Osteocyte (in vitro differentiated cells): Measurements from ENCODE around the gene HES7. TPM values are rescaled to one million over a fixed set of nuclear protein-coding genes. Genes with fewer than 3 reads are reported as not detected.

Experiments used
- DNase-seq: peaks from one replicate; pipeline ENCODE4 v3.0.0; 2021; ENCODE audit warnings: mixed read lengths; ENCODE audit not compliant: unreplicated experiment; ENCODE audit errors: extremely low spot score
- H3K27ac Mint-ChIP-seq: one replicate; pipeline ENCODE4 v1.8.0; 2021; ENCODE audit warnings: mild to moderate bottlenecking, mixed read lengths; ENCODE audit not compliant: unreplicated experiment
- H3K27me3 Mint-ChIP-seq: one replicate; pipeline ENCODE4 v1.8.0; 2021; ENCODE audit warnings: mixed read lengths; ENCODE audit not compliant: unreplicated experiment
- H3K36me3 Mint-ChIP-seq: one replicate; pipeline ENCODE4 v1.8.0; 2021; ENCODE audit warnings: mixed read lengths; ENCODE audit not compliant: unreplicated experiment
- H3K4me1 Mint-ChIP-seq: one replicate; pipeline ENCODE4 v1.8.0; 2021; ENCODE audit warnings: mixed read lengths; ENCODE audit not compliant: unreplicated experiment
- H3K4me3 Mint-ChIP-seq: one replicate; pipeline ENCODE4 v1.8.0; 2021; ENCODE audit warnings: mild to moderate bottlenecking, moderate library complexity, mixed read lengths; ENCODE audit not compliant: unreplicated experiment
- H3K9me3 Mint-ChIP-seq: one replicate; pipeline ENCODE4 v1.8.0; 2021; ENCODE audit warnings: mixed read lengths; ENCODE audit not compliant: unreplicated experiment
- CTCF ChIP-seq: fragments of 200-600 bp; sonication (generic); IDR thresholded peaks from 2 replicates; pipeline ENCODE4 v1.5.0; 2021; ENCODE audit warnings: antibody characterized with exemption, mild to moderate bottlenecking, moderate library complexity
- total RNA-seq: library from RNA; stranded (reverse); gene quantifications from 2 replicates; pipeline ENCODE4 v1.2.1, GENCODE V29; 2021

Gene HES7
- total RNA-seq, 1 donor from 2014 or later: 2.3 TPM

- H3K9me3 Mint-ChIP-seq: no peaks in the 10 kb centered on the region
- H3K4me3 Mint-ChIP-seq: peak overlapping the region; percentile 35
- H3K36me3 Mint-ChIP-seq: peaks cover 11% of the 10 kb centered on the region
- H3K27me3 Mint-ChIP-seq: no peaks in the 10 kb centered on the region
- peaks cover 43% of the 10 kb centered on the region for H3K4me1 Mint-ChIP-seq
- H3K27ac Mint-ChIP-seq: peak overlapping the region; percentile 87
- TF ChIP-seq CTCF: peak; percentile 88
- DNase-seq: peak; percentile 96
These were observed 34.5 kb upstream of the HES7 start for GRCh38 chr17:8158267-8159031.

GRCh38 chr17:8156246-8156992 is 32.5 kb upstream of the HES7 start:
- peak; percentile 100 for DNase-seq
- peaks cover 50% of the 10 kb centered on the region for H3K4me1 Mint-ChIP-seq
- H3K9me3 Mint-ChIP-seq: no peaks in the 10 kb centered on the region
- no peak overlapping the region for H3K4me3 Mint-ChIP-seq
- H3K27ac Mint-ChIP-seq: no peak overlapping the region
- peak; percentile 8 for TF ChIP-seq CTCF
- H3K27me3 Mint-ChIP-seq: no peaks in the 10 kb centered on the region
- H3K36me3 Mint-ChIP-seq: peaks cover 7% of the 10 kb centered on the region

GRCh38 chr17:8155996-8156245 is 32.0 kb upstream of the HES7 start:
- Mint-ChIP-seq H3K27ac (no peak overlapping the region), H3K9me3 (no peaks in the 10 kb centered on the region), H3K4me1 (peaks cover 47% of the 10 kb centered on the region), H3K36me3 (peaks cover 3% of the 10 kb centered on the region), H3K27me3 (no peaks in the 10 kb centered on the region), H3K4me3 (no peak overlapping the region)
- DNase-seq: no peak
- TF ChIP-seq CTCF: no peak

- no peaks in the 10 kb centered on the region for H3K9me3 Mint-ChIP-seq
- no peak for DNase-seq
- H3K27me3 Mint-ChIP-seq: no peaks in the 10 kb centered on the region
- TF ChIP-seq CTCF: no peak
- peaks cover 3% of the 10 kb centered on the region for H3K36me3 Mint-ChIP-seq
- no peak overlapping the region for H3K4me3 Mint-ChIP-seq
- H3K27ac Mint-ChIP-seq: no peak overlapping the region
- H3K4me1 Mint-ChIP-seq: peaks cover 51% of the 10 kb centered on the region
These were observed 31.5 kb upstream of the HES7 start for GRCh38 chr17:8155231-8155995.
